SH-SY5Y (cell line): Measurements from ENCODE around the gene ABCA13.

Experiments used
- GATA2 ChIP-seq: IDR thresholded peaks from 2 replicates; pipeline ENCODE4 v1.6.1; 2011; ENCODE audit warnings: mild to moderate bottlenecking, low read depth, low read length
- GATA3 ChIP-seq: IDR thresholded peaks from 2 replicates; pipeline ENCODE4 v1.6.1; 2011; ENCODE audit warnings: low read depth, mild to moderate bottlenecking, low read length, moderate library complexity

GRCh38 chr7:48249166-48249565 is 77.9 kb downstream of the ABCA13 start:
- no peak for TF ChIP-seq GATA2
- TF ChIP-seq GATA3, result no peak
